PC-3 (cell line): Measurements from ENCODE around the gene SLC31A2. TPM values are rescaled to one million over a fixed set of nuclear protein-coding genes. Genes with fewer than 3 reads are reported as not detected.

Source experiments
- ATAC-seq: fragments of 200-7000 bp; cut with Tn5 transposase; 2 replicates; pipeline ENCODE4 v1.9.1; 2020; ENCODE audit warnings: mild to moderate bottlenecking, moderate library complexity
- BruUV-seq: library from RNA; stranded (reverse); fragments of 400-500 nt; replicated peaks from 2 replicates; lab custom pipeline; 2021; lab: Mats Ljungman, UMichigan
- CTCF ChIA-PET: fragments of 300-600 bp; sonication (Branson Sonifier 250); formaldehyde crosslinking; loops from one replicate; lab custom pipeline; 2022; ENCODE audit warnings: antibody characterized with exemption; lab: Charles Lee
- POLR2A ChIA-PET: fragments of 300-600 bp; sonication (Branson Sonifier 250); formaldehyde crosslinking; loops from one replicate; lab custom pipeline; 2022; ENCODE audit warnings: antibody characterized with exemption; ENCODE audit not compliant: unreplicated experiment; lab: Charles Lee
- DNase-seq: peaks from one replicate; pipeline ENCODE4 v3.0.0-alpha.2; 2015
- H2AFZ ChIP-seq: fragments of 300-600 bp; sonication (generic); 2 replicates; pipeline ENCODE4 v1.6.0; 2016; ENCODE audit warnings: antibody characterized with exemption, low read length
- H3F3A ChIP-seq: fragments of 300-600 bp; sonication (generic); one replicate; pipeline ENCODE4 v1.6.0; 2017; ENCODE audit warnings: antibody characterized with exemption, low read length, control low read depth, mild to moderate bottlenecking; ENCODE audit not compliant: unreplicated experiment
- H3K27ac ChIP-seq: fragments of 300-600 bp; sonication (generic); 2 replicates; pipeline ENCODE4 v1.5.1; 2016; ENCODE audit warnings: mild to moderate bottlenecking, low read length
- H3K27me3 ChIP-seq: fragments of 300-600 bp; sonication (generic); 2 replicates; pipeline ENCODE4 v1.6.1; 2016; ENCODE audit warnings: low read length, mixed read lengths
- H3K36me3 ChIP-seq: fragments of 300-600 bp; sonication (generic); 2 replicates; pipeline ENCODE4 v1.6.1; 2016; ENCODE audit warnings: low read depth, mixed run types, low read length, mixed read lengths
- H3K4me1 ChIP-seq: fragments of 300-600 bp; sonication (generic); 2 replicates; pipeline ENCODE4 v1.5.1; 2016; ENCODE audit warnings: low read length; ENCODE audit not compliant: insufficient read depth
- H3K4me2 ChIP-seq: fragments of 300-600 bp; sonication (generic); 2 replicates; pipeline ENCODE4 v1.6.0; 2016; ENCODE audit warnings: low read length
- H3K4me3 ChIP-seq: fragments of 300-600 bp; sonication (generic); 2 replicates; pipeline ENCODE4 v1.5.1; 2016; ENCODE audit warnings: mild to moderate bottlenecking, low read length, mixed read lengths
- H3K79me2 ChIP-seq: fragments of 300-600 bp; sonication (generic); 2 replicates; pipeline ENCODE4 v1.6.1; 2017; ENCODE audit warnings: low read length, mixed read lengths
- H3K9ac ChIP-seq: fragments of 300-600 bp; sonication (generic); 2 replicates; pipeline ENCODE4 v1.6.0; 2016; ENCODE audit warnings: mild to moderate bottlenecking, low read length
- H3K9me2 ChIP-seq: fragments of 300-600 bp; sonication (generic); replicated peaks from 2 replicates; pipeline ENCODE4 v1.6.1; 2016; ENCODE audit warnings: mixed run types, low read length, mixed read lengths
- H3K9me3 ChIP-seq: fragments of 300-600 bp; sonication (generic); 2 replicates; pipeline ENCODE4 v1.6.1; 2016; ENCODE audit warnings: low read length, mixed read lengths
- H4K20me1 ChIP-seq: fragments of 300-600 bp; sonication (generic); 2 replicates; pipeline ENCODE4 v1.6.1; 2016; ENCODE audit warnings: low read length, mixed read lengths
- EZH2 ChIP-seq: fragments of 300-600 bp; sonication (generic); IDR thresholded peaks from one replicate; pipeline ENCODE4 v1.6.1; 2017; ENCODE audit warnings: antibody characterized with exemption, mild to moderate bottlenecking, low read length; ENCODE audit not compliant: unreplicated experiment
- EZH2phosphoT487 ChIP-seq: fragments of 300-600 bp; sonication (generic); IDR thresholded peaks from 2 replicates; pipeline ENCODE4 v1.6.1; 2018; ENCODE audit warnings: mild to moderate bottlenecking, antibody characterized with exemption, low read length, borderline replicate concordance
- intact Hi-C: fragments of 100-400 bp; cut with micrococcal nuclease; formaldehyde crosslinking; loops from 2 replicates; pipeline ENCODE4 v1.9.0; 2023
- total RNA-seq: library from RNA; depleted of rRNA; stranded (reverse); fragments of >200 nt; gene quantifications from 2 replicates; pipeline ENCODE4 v1.2.3, GENCODE V29; 2014; rRNA removed
- TF ChIP-seq, protein P1 (sequence below): fragments of 300-600 bp; sonication (generic); conservative IDR thresholded peaks from 2 replicates; pipeline ENCODE4 v1.5.1; 2017; ENCODE audit warnings: antibody characterized with exemption, low read depth, mild to moderate bottlenecking, low read length

SLC31A2 gene
- total RNA-seq, 1 experiment from 2014 or later: 3.6 TPM

DNA sequence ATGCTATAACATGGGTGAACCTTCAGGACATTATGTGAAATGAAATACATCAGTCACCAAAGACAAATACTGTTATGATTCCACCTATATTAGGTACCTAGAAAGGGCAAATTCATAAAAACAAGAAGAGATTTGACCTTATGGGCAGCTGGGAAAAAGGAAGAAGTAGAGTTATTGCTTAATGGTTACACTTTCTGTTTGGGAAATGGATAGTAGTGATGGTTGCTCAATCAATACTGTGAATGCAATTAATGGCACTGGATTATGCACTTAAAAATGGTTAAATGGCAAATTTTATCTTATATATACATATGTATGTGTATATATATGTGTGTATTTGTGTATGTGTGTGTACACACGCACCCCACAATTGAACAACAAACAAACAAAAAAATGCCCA, 55.1 kb downstream of the SLC31A2 start:
- Histone ChIP-seq H3K4me2 (no peak overlapping the region), H3K27me3 (no peaks in the 10 kb centered on the region), H3K9ac (no peak overlapping the region), H4K20me1 (no peaks in the 10 kb centered on the region), H3F3A (no peaks in the 10 kb centered on the region), H2AFZ (no peak overlapping the region), H3K27ac (no peak overlapping the region), H3K9me2 (no peaks in the 10 kb centered on the region), H3K79me2 (no peaks in the 10 kb centered on the region), H3K4me3 (no peak overlapping the region), H3K36me3 (no peaks in the 10 kb centered on the region), H3K4me1 (no peaks in the 10 kb centered on the region), H3K9me3 (no peaks in the 10 kb centered on the region)
- DNase-seq: no peak
- intact Hi-C loops: no loop called here
- ChIA-PET CTCF (no interaction called here), POLR2A (no interaction called here)
- no TSS peak for BruUV-seq
- no peak for ATAC-seq
- TF ChIP-seq, protein P1, sequence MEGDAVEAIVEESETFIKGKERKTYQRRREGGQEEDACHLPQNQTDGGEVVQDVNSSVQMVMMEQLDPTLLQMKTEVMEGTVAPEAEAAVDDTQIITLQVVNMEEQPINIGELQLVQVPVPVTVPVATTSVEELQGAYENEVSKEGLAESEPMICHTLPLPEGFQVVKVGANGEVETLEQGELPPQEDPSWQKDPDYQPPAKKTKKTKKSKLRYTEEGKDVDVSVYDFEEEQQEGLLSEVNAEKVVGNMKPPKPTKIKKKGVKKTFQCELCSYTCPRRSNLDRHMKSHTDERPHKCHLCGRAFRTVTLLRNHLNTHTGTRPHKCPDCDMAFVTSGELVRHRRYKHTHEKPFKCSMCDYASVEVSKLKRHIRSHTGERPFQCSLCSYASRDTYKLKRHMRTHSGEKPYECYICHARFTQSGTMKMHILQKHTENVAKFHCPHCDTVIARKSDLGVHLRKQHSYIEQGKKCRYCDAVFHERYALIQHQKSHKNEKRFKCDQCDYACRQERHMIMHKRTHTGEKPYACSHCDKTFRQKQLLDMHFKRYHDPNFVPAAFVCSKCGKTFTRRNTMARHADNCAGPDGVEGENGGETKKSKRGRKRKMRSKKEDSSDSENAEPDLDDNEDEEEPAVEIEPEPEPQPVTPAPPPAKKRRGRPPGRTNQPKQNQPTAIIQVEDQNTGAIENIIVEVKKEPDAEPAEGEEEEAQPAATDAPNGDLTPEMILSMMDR: no peak
- TF ChIP-seq EZH2 (no peak), EZH2phosphoT487 (no peak)

- no peak overlapping the region for H3K4me3 ChIP-seq
Observed at GRCh38 chr9:113210815-113211214, 60.0 kb downstream of the SLC31A2 start.

More at GRCh38 chr9:113210815-113211214, 60.0 kb downstream of the SLC31A2 start:
- Histone ChIP-seq H4K20me1 (no peaks in the 10 kb centered on the region), H3K27me3 (no peaks in the 10 kb centered on the region), H3K4me1 (no peaks in the 10 kb centered on the region), H3K36me3 (no peaks in the 10 kb centered on the region), H3K27ac (no peak overlapping the region), H3K4me2 (no peak overlapping the region), H3K79me2 (no peaks in the 10 kb centered on the region), H2AFZ (no peak overlapping the region), H3K9me3 (no peaks in the 10 kb centered on the region), H3F3A (no peaks in the 10 kb centered on the region), H3K9me2 (no peaks in the 10 kb centered on the region), H3K9ac (no peak overlapping the region)
- TF ChIP-seq EZH2phosphoT487: no peak
- TF ChIP-seq, protein P1: no peak
- intact Hi-C loops: no loop called here
- ChIA-PET POLR2A (no interaction called here), CTCF (no interaction called here)
- no TSS peak for BruUV-seq
- no peak for ATAC-seq
- no peak for DNase-seq

Other genes starting within 250 kb of the SLC31A2 start
- gene ZNF883, start 138.8 kb upstream of the SLC31A2 start, total RNA-seq: not detected in 2 replicates
- gene ZFP37, start 94.3 kb upstream of the SLC31A2 start, total RNA-seq: not detected in 2 replicates
- gene FKBP15, start 70.3 kb downstream of the SLC31A2 start, total RNA-seq: 10.7 and 15.0 TPM in 2 replicates
- 9.2 and 9.7 TPM in 2 replicates for gene SLC31A1, start 70.5 kb downstream of the SLC31A2 start, total RNA-seq
- gene CDC26, start 124.6 kb downstream of the SLC31A2 start, total RNA-seq: 32.4 and 34.7 TPM in 2 replicates
- 27.4 and 32.1 TPM in 2 replicates for gene PRPF4, start 124.7 kb downstream of the SLC31A2 start, total RNA-seq
- not detected in 2 replicates for gene RNF183, start 152.4 kb downstream of the SLC31A2 start, total RNA-seq
- 1.7 TPM in 2 replicates for gene WDR31, start 189.3 kb downstream of the SLC31A2 start, total RNA-seq
- 22.6 and 23.7 TPM in 2 replicates for gene BSPRY, start 198.5 kb downstream of the SLC31A2 start, total RNA-seq
- 17.8 and 19.2 TPM in 2 replicates for gene HDHD3, start 226.0 kb downstream of the SLC31A2 start, total RNA-seq